ENCODE measurements around the gene FYN.

- TF ChIP-seq MXI1 (IDR thresholded peaks at IDR 0.05; ENCODE audit: borderline replicate concordance, low read depth, low read length) (no peak), BHLHE40 (IDR thresholded peaks at IDR 0.05; ENCODE audit: low read depth, low read length) (no peak), CTCF (conservative IDR thresholded peaks at IDR 0.05; ENCODE audit: low read depth, low read length) (no peak), ELK1 (IDR thresholded peaks at IDR 0.05; ENCODE audit: borderline replicate concordance, low read depth, low read length) (no peak), POLR2A (IDR thresholded peaks at IDR 0.05; ENCODE audit: low read depth, low read length) (no peak), FOS (IDR thresholded peaks at IDR 0.05; ENCODE audit: low read depth, low read length) (no peak; the same call in 1 of the 2 replicates), SMC3 (IDR thresholded peaks at IDR 0.05; ENCODE audit: low read depth, low read length) (no peak), CHD1 (IDR thresholded peaks at IDR 0.05; ENCODE audit: low read depth, low read length) (no peak), MAFK (IDR thresholded peaks at IDR 0.05; ENCODE audit: low read depth, low read length) (no peak), RAD21 (IDR thresholded peaks at IDR 0.05; ENCODE audit: low read length) (no peak), CEBPB (IDR thresholded peaks at IDR 0.05; ENCODE audit: low read depth, low read length) (peak; percentile 57; the same call in 1 of the 2 replicates), MAZ (IDR thresholded peaks at IDR 0.05; ENCODE audit: borderline replicate concordance, low read depth, low read length) (no peak)
Observed at GRCh38 chr6:111657146-111657545, 216.1 kb downstream of the FYN start.

Measured in IMR-90 (cell line).